Measurements from ENCODE around the gene WDR37.

Gene WDR37

GRCh38 chr10:1109795-1110673 is 53.8 kb downstream of the WDR37 start:
- DNase-seq: peak; percentile 95

GRCh38 chr10:1110674-1111119 is 54.5 kb downstream of the WDR37 start:
- no peak for DNase-seq

GRCh38 chr10:1114315-1114714 is 58.1 kb downstream of the WDR37 start:
- no peak for DNase-seq

GRCh38 chr10:1114719-1115606 is 58.8 kb downstream of the WDR37 start:
- DNase-seq: no peak

- DNase-seq: no peak
Observed at GRCh38 chr10:1115607-1115955, 59.4 kb downstream of the WDR37 start.

- DNase-seq: no peak
Observed at GRCh38 chr10:1116051-1116450, 59.9 kb downstream of the WDR37 start.

GRCh38 chr10:1116696-1117280 is 60.6 kb downstream of the WDR37 start:
- no peak for DNase-seq

GRCh38 chr10:1117651-1118050 is 61.5 kb downstream of the WDR37 start:
- no peak for DNase-seq

- DNase-seq: peak; percentile 30
Observed at GRCh38 chr10:1118318-1118717, 62.1 kb downstream of the WDR37 start.

- no peak for DNase-seq
Observed at GRCh38 chr10:1119027-1119426, 62.8 kb downstream of the WDR37 start.

- DNase-seq: no peak
Observed at GRCh38 chr10:1119501-1119900, 63.3 kb downstream of the WDR37 start.

GRCh38 chr10:1120306-1120705 is 64.1 kb downstream of the WDR37 start:
- DNase-seq: no peak

GRCh38 chr10:1120801-1121211 is 64.6 kb downstream of the WDR37 start:
- DNase-seq: no peak

- no peak for DNase-seq
Observed at GRCh38 chr10:1121271-1121970, 65.2 kb downstream of the WDR37 start.

GRCh38 chr10:1122349-1122748 is 66.2 kb downstream of the WDR37 start:
- no peak for DNase-seq

GRCh38 chr10:1123198-1123597 is 67.0 kb downstream of the WDR37 start:
- DNase-seq: peak; percentile 38

- DNase-seq: no peak
Observed at GRCh38 chr10:1123972-1124371, 67.8 kb downstream of the WDR37 start.

GRCh38 chr10:1124796-1125195 is 68.6 kb downstream of the WDR37 start:
- DNase-seq: no peak

- no peak for DNase-seq
Observed at GRCh38 chr10:1126461-1126860, 70.3 kb downstream of the WDR37 start.

- no peak for DNase-seq
Observed at GRCh38 chr10:1127629-1128028, 71.4 kb downstream of the WDR37 start.

- DNase-seq: no peak
Observed at GRCh38 chr10:1128115-1128514, 71.9 kb downstream of the WDR37 start.

GRCh38 chr10:1128649-1129048 is 72.5 kb downstream of the WDR37 start:
- DNase-seq: no peak

GRCh38 chr10:1130226-1130625 is 74.0 kb downstream of the WDR37 start:
- DNase-seq: no peak

Measured in activated CD4-positive, alpha-beta T cell treated with anti-CD3 and anti-CD28 coated beads, Interleukin-10, Interleukin-2, amounts not matched to agents 100 ng/mL and 50 ng/mL, durations not matched to agents 16 hours and 8 hours (primary cell).